BLaER1 treated with 17β-estradiol and CSF1 and Interleukin-3, amounts not matched to agents 10 nM and 100 nM (cell line): ENCODE results near the gene SYTL3.

Source experiments
- H3K27ac ChIP-seq, 11 experiments: shearing (Covaris generic); formaldehyde crosslinking; 2 replicates each; pipeline ENCODE4 v1.8.1; 2022
- H3K27me3 ChIP-seq, 11 experiments: shearing (Covaris generic); formaldehyde crosslinking; 2 replicates each; pipeline ENCODE4 v1.8.1; 2022
- H3K36me3 ChIP-seq, 11 experiments: shearing (Covaris generic); formaldehyde crosslinking; 2 replicates each; pipeline ENCODE4 v1.8.1; 2022
- H3K4me1 ChIP-seq, 10 experiments: shearing (Covaris generic); formaldehyde crosslinking; 2 replicates each; pipeline ENCODE4 v1.8.1; 2022
- H3K4me2 ChIP-seq, 11 experiments: shearing (Covaris generic); formaldehyde crosslinking; 2 replicates each; pipeline ENCODE4 v1.8.1; 2022
- H3K4me3 ChIP-seq, 10 experiments: shearing (Covaris generic); formaldehyde crosslinking; 2 replicates each; pipeline ENCODE4 v1.8.1; 2022
- H3K9ac ChIP-seq, 11 experiments: shearing (Covaris generic); formaldehyde crosslinking; 2 replicates each; pipeline ENCODE4 v1.8.1; 2022
- H3K9me3 ChIP-seq, 11 experiments: shearing (Covaris generic); formaldehyde crosslinking; replicated peaks in 1 of 11; 2 replicates each; pipeline ENCODE4 v1.8.1; 2022
- H4K20me1 ChIP-seq, 11 experiments: shearing (Covaris generic); formaldehyde crosslinking; 2 replicates each; pipeline ENCODE4 v1.8.1; 2022
- Cebpa-rat ChIP-seq, 11 experiments: shearing (Covaris generic); IDR thresholded peaks; 2 replicates each; pipeline ENCODE4 v1.8.1; 2022

SYTL3 gene

DNA sequence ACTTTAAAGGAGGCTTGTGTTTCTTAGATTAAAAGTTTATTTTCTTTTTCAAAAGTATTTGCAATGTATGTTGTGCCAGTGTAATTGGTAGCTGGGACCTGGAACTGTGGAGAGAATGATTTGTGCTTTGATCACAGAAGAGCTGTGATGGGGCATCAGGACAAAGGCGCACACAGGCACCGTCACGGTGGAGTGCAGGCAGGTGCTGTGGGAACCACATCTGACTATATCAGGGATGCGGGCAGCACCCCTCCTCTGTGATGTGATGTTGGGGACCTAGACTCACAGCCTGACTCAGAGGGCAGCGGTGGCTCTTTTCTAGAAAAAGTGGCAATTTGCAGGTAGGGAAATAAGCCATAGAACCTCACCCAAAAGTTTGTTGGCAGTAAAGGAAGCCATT, 34.5 kb downstream of the SYTL3 start:
- Histone ChIP-seq H3K4me2 (no peak overlapping the region), H3K27me3 (peaks cover 0 to 8% (median 0%) of the 10 kb centered on the region in 11 experiments; a peak in 3 of 22 replicates), H3K27ac (no peak overlapping the region), H3K4me3 (no peak overlapping the region), H3K9me3 (no peaks in the 10 kb centered on the region), H3K9ac (no peak overlapping the region), H3K36me3 (peaks cover 0 to 48% (median 0%) of the 10 kb centered on the region in 11 experiments; a peak in 5 of 22 replicates), H3K4me1 (peaks cover 17 to 43% (median 21%) of the 10 kb centered on the region in 10 experiments), H4K20me1 (no peaks in the 10 kb centered on the region)
- no peak for TF ChIP-seq Cebpa-rat (IDR thresholded peaks at IDR 0.05)

DNA sequence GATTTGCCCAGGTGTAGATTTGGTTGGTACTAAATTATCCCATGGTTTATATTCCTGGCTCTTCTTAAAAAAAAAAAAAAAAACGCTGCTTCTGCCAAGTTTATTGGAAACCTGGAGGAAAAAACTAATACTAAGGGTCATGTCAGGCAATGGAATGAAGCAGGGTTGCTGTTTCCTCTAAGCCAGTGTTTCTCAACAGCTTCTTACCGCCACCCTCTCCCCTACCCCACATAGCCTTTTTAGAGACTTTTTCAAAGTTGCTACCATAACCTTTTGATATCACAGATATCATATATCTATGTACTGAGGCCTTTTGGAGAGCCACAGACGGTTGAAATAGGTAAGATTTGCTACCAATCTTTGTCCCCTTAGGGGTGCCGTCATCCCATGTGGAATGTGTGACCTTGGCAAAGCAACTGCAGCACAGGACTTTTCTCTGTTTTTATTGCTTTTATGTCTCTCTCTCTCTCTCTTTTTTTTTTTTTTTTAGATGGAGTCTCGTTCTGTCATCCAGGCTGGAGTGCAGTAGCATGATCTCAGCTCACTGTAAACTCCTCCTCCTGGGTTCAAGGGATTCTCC, 35.0 kb downstream of the SYTL3 start:
- no peaks in the 10 kb centered on the region for H3K9me3 ChIP-seq
- peaks cover 0 to 8% (median 0%) of the 10 kb centered on the region in 11 experiments; a peak in 3 of 22 replicates for H3K27me3 ChIP-seq
- peaks cover 17 to 49% (median 21%) of the 10 kb centered on the region in 10 experiments for H3K4me1 ChIP-seq
- no peak overlapping the region for H3K27ac ChIP-seq
- no peak overlapping the region for H3K4me2 ChIP-seq
- H3K9ac ChIP-seq, result no peak overlapping the region
- H3K4me3 ChIP-seq, result no peak overlapping the region
- no peak for TF ChIP-seq Cebpa-rat (IDR thresholded peaks at IDR 0.05)
- no peaks in the 10 kb centered on the region for H4K20me1 ChIP-seq
- H3K36me3 ChIP-seq, result peaks cover 0 to 50% (median 0%) of the 10 kb centered on the region in 11 experiments; a peak in 5 of 22 replicates

DNA sequence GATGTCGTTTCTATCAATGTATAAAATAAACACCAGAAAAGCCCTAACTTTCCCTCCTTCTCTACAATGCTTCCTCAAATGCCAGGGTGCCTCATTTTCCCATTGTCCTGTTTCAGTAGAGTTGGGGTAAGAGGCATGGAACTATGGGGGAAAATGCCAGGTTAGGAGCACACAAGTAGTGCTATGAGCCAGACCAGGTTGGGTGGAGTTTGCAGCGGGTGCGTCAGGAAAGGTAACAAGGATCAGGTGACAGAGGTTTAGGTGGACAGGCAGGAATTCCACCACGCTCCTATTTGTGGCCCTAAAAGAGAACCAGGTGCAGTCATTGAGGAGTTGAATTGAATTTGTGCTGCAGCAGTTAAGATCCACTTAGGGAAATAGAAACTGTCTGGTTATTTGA, 36.5 kb downstream of the SYTL3 start:
- H3K36me3 ChIP-seq, result peaks cover 0 to 49% (median 0%) of the 10 kb centered on the region in 11 experiments; a peak in 5 of 22 replicates
- H4K20me1 ChIP-seq, result no peaks in the 10 kb centered on the region
- H3K4me3 ChIP-seq, result no peak overlapping the region
- no peak for TF ChIP-seq Cebpa-rat (IDR thresholded peaks at IDR 0.05)
- H3K27ac ChIP-seq, result peak overlapping the region in 4 of 11 experiments; percentile 55 to 72 (median 70); a peak in 7 of 22 replicates
- H3K27me3 ChIP-seq, result peaks cover 0 to 8% (median 0%) of the 10 kb centered on the region in 11 experiments; a peak in 3 of 22 replicates
- H3K4me2 ChIP-seq, result peak overlapping the region; percentile 51 to 85 (median 71)
- H3K9me3 ChIP-seq, result no peaks in the 10 kb centered on the region
- H3K4me1 ChIP-seq, result peaks cover 17 to 63% (median 21%) of the 10 kb centered on the region in 10 experiments
- peak overlapping the region in 3 of 11 experiments; percentile 16 to 48 (median 45); a peak in 4 of 22 replicates for H3K9ac ChIP-seq

- Histone ChIP-seq H3K4me2 (peak overlapping the region; percentile 51 to 85 (median 71)), H3K4me1 (peaks cover 17 to 63% (median 21%) of the 10 kb centered on the region in 10 experiments), H3K36me3 (peaks cover 0 to 43% (median 0%) of the 10 kb centered on the region in 11 experiments; a peak in 5 of 22 replicates), H3K4me3 (peak overlapping the region in 3 of 10 experiments; percentile 11 to 29 (median 21); a peak in 3 of 20 replicates), H3K9ac (peak overlapping the region in 3 of 11 experiments; percentile 16 to 58 (median 48); a peak in 5 of 22 replicates), H4K20me1 (no peaks in the 10 kb centered on the region), H3K27ac (peak overlapping the region in 8 of 11 experiments; percentile 3 to 72 (median 50); a peak in 11 of 22 replicates), H3K9me3 (no peaks in the 10 kb centered on the region), H3K27me3 (peaks cover 0 to 8% (median 0%) of the 10 kb centered on the region in 11 experiments; a peak in 3 of 22 replicates)
- TF ChIP-seq Cebpa-rat (IDR thresholded peaks at IDR 0.05), result no peak
Measured at GRCh38 chr6:158686791-158687381, 37.0 kb downstream of the SYTL3 start.

GRCh38 chr6:158687506-158687905, 37.7 kb downstream of the SYTL3 start:
- Histone ChIP-seq H3K27me3 (peaks cover 0 to 8% (median 0%) of the 10 kb centered on the region in 11 experiments; a peak in 3 of 22 replicates), H3K36me3 (peaks cover 0 to 41% (median 0%) of the 10 kb centered on the region in 11 experiments; a peak in 5 of 22 replicates), H3K4me3 (peak overlapping the region in 2 of 10 experiments; percentile 21 to 29; a peak in 2 of 20 replicates), H3K27ac (peak overlapping the region in 8 of 11 experiments; percentile 3 to 72 (median 50); a peak in 10 of 22 replicates), H3K4me2 (peak overlapping the region; percentile 51 to 85 (median 71)), H3K9me3 (no peaks in the 10 kb centered on the region), H4K20me1 (no peaks in the 10 kb centered on the region), H3K9ac (peak overlapping the region in 3 of 11 experiments; percentile 16 to 58 (median 48); a peak in 4 of 22 replicates), H3K4me1 (peaks cover 17 to 63% (median 21%) of the 10 kb centered on the region in 10 experiments)
- TF ChIP-seq Cebpa-rat (IDR thresholded peaks at IDR 0.05), result no peak

DNA sequence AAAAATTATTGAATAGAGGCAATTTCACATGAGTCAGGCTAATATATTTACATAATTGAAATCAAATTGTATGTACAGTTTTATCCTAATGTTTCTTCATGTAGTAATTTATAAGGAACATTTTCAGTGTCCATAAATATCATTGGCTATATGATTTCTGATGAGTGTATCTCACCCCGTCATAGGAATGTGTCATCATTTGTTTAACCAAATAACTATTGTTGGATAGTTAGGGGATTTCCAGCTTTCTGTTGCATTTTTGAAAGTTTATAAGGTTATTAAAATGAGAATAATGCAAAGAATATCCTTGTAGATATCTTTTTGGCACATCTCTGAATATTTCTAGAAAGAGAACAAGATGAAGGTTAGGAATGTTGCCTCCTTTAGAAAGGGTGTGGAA, 39.0 kb downstream of the SYTL3 start:
- Histone ChIP-seq H3K27me3 (peaks cover 0 to 8% (median 0%) of the 10 kb centered on the region in 11 experiments; a peak in 3 of 22 replicates), H3K4me1 (peaks cover 17 to 63% (median 21%) of the 10 kb centered on the region in 10 experiments), H4K20me1 (no peaks in the 10 kb centered on the region), H3K9ac (no peak overlapping the region), H3K4me3 (no peak overlapping the region), H3K9me3 (no peaks in the 10 kb centered on the region), H3K36me3 (peaks cover 0 to 28% (median 0%) of the 10 kb centered on the region in 11 experiments; a peak in 4 of 22 replicates), H3K4me2 (peak overlapping the region in 3 of 11 experiments; percentile 25 to 83 (median 59); a peak in 4 of 22 replicates), H3K27ac (peak overlapping the region in 2 of 11 experiments; percentile 11 to 47; a peak in 2 of 22 replicates)
- TF ChIP-seq Cebpa-rat (IDR thresholded peaks at IDR 0.05), result no peak

- H3K27me3 ChIP-seq, result no peaks in the 10 kb centered on the region
- no peak for TF ChIP-seq Cebpa-rat (IDR thresholded peaks at IDR 0.05)
Measured at GRCh38 chr6:158694913-158695312, 45.1 kb downstream of the SYTL3 start.

DNA sequence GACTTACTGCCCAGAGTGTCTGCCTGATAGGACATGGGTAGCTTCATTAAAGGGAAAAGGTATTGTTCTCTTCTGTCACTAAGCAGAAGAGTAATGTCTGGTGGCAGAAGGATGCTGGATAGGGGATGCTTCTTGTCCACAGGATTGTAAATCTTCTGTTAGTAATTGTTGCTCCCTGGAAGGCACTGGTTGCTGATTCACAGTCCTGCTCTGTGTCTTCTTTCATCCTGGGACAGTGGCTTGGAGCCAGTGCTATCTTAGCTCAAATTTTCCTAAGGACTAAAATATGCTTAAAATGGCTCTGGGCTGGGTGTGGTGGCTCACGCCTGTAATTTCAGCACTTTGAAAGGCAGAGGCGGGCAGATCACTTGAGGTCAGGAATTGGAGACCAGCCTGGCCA, 48.0 kb downstream of the SYTL3 start:
- H4K20me1 ChIP-seq, result peaks cover 0 to 7% (median 0%) of the 10 kb centered on the region in 11 experiments; a peak in 2 of 22 replicates
- H3K27ac ChIP-seq, result no peak overlapping the region
- no peaks in the 10 kb centered on the region for H3K4me1 ChIP-seq
- no peak overlapping the region for H3K4me3 ChIP-seq
- H3K27me3 ChIP-seq, result no peaks in the 10 kb centered on the region
- H3K9ac ChIP-seq, result no peak overlapping the region
- no peak overlapping the region for H3K4me2 ChIP-seq
- no peak for TF ChIP-seq Cebpa-rat (IDR thresholded peaks at IDR 0.05)
- peaks cover 0 to 13% (median 0%) of the 10 kb centered on the region in 11 experiments; a peak in 5 of 22 replicates for H3K9me3 ChIP-seq
- peaks cover 0 to 22% (median 0%) of the 10 kb centered on the region in 11 experiments; a peak in 3 of 22 replicates for H3K36me3 ChIP-seq

More at GRCh38 chr6:158694913-158695312, 45.1 kb downstream of the SYTL3 start:
- H3K4me3 ChIP-seq, result no peak overlapping the region
- H3K4me2 ChIP-seq, result no peak overlapping the region
- H3K9me3 ChIP-seq, result peaks cover 0 to 13% (median 0%) of the 10 kb centered on the region in 11 experiments; a peak in 5 of 22 replicates
- H3K9ac ChIP-seq, result no peak overlapping the region
- H3K27ac ChIP-seq, result no peak overlapping the region
- H3K4me1 ChIP-seq, result peaks cover 0 to 14% (median 1%) of the 10 kb centered on the region in 10 experiments; a peak in 8 of 20 replicates
- peaks cover 0 to 24% (median 0%) of the 10 kb centered on the region in 11 experiments; a peak in 3 of 22 replicates for H3K36me3 ChIP-seq
- H4K20me1 ChIP-seq, result peaks cover 0 to 4% (median 0%) of the 10 kb centered on the region in 11 experiments; a peak in 2 of 22 replicates
